WTC11 (cell line): ENCODE results near the gene RHOBTB1. TPM values are rescaled to one million over a fixed set of nuclear protein-coding genes. Genes with fewer than 3 reads are reported as not detected.
A peak's percentile ranks its signal among the peaks of the same experiment; 100 is the strongest.

Experiments used
- ATAC-seq: fragments of 200-7000 bp; cut with Tn5 transposase; 2 replicates; pipeline ENCODE4 v1.10.0; 2021; ENCODE audit warnings: mild to moderate bottlenecking, moderate library complexity
- CTCF ChIA-PET: fragments of 300-600 bp; sonication (Branson Sonifier 250); formaldehyde crosslinking; loops from one replicate; lab custom pipeline; 2021; ENCODE audit warnings: antibody characterized with exemption; lab: Charles Lee
- POLR2A ChIA-PET: fragments of 350-600 bp; sonication (Branson Sonifier 250); formaldehyde crosslinking; loops from one replicate; lab custom pipeline; 2021; ENCODE audit warnings: antibody characterized with exemption; lab: Charles Lee
- DNase-seq: peaks from one replicate; pipeline ENCODE4 v3.0.0; 2021; ENCODE audit warnings: low spot score
- H3K27ac Mint-ChIP-seq: 2 replicates; pipeline ENCODE4 v1.8.0; 2021; ENCODE audit warnings: mixed read lengths
- H3K27me3 Mint-ChIP-seq: 2 replicates; pipeline ENCODE4 v1.8.0; 2021; ENCODE audit warnings: low read depth, mild to moderate bottlenecking, moderate library complexity, mixed read lengths
- H3K36me3 Mint-ChIP-seq: 2 replicates; pipeline ENCODE4 v1.8.0; 2021; ENCODE audit warnings: mixed read lengths
- H3K4me1 Mint-ChIP-seq: 2 replicates; pipeline ENCODE4 v1.8.0; 2022; ENCODE audit warnings: mixed read lengths
- H3K4me3 Mint-ChIP-seq: 2 replicates; pipeline ENCODE4 v1.8.0; 2021; ENCODE audit warnings: mild to moderate bottlenecking, moderate library complexity, mixed read lengths
- H3K9me3 Mint-ChIP-seq: 2 replicates; pipeline ENCODE4 v1.8.0; 2021; ENCODE audit warnings: mixed read lengths
- ELF4 ChIP-seq: sonication (generic); formaldehyde crosslinking; IDR thresholded peaks from 2 replicates; pipeline ENCODE4 v1.8.1; 2022; ENCODE audit warnings: low read depth, mild to moderate bottlenecking, moderate library complexity, missing genetic modification reagents
- GRHL2 ChIP-seq: fragments of 250-450 bp; sonication (Bioruptor Pico); IDR thresholded peaks from 2 replicates; pipeline ENCODE4 v1.8.0; 2022; ENCODE audit warnings: mild to moderate bottlenecking, moderate library complexity; ENCODE audit not compliant: insufficient replicate concordance, severe bottlenecking
- KAT7 ChIP-seq: sonication (generic); formaldehyde crosslinking; IDR thresholded peaks from 2 replicates; pipeline ENCODE4 v1.8.1; 2023; ENCODE audit warnings: missing genetic modification reagents, mild to moderate bottlenecking, borderline replicate concordance
- MXD4 ChIP-seq: fragments of 250-450 bp; sonication (Bioruptor Pico); IDR thresholded peaks from 2 replicates; pipeline ENCODE4 v1.8.0; 2021; ENCODE audit warnings: mild to moderate bottlenecking, moderate library complexity, borderline replicate concordance
- NFATC4 ChIP-seq: fragments of 250-450 bp; sonication (Bioruptor Pico); IDR thresholded peaks from 2 replicates; pipeline ENCODE4 v1.9.0; 2021; ENCODE audit warnings: mild to moderate bottlenecking
- RELA ChIP-seq: sonication (generic); formaldehyde crosslinking; IDR thresholded peaks from 2 replicates; pipeline ENCODE4 v1.8.1; 2022; ENCODE audit warnings: missing genetic modification reagents, mild to moderate bottlenecking, borderline replicate concordance
- RORB ChIP-seq: fragments of 250-450 bp; sonication (Bioruptor Pico); IDR thresholded peaks from 2 replicates; pipeline ENCODE4 v1.9.0; 2021; ENCODE audit warnings: mild to moderate bottlenecking
- SMAD4 ChIP-seq: sonication (generic); formaldehyde crosslinking; IDR thresholded peaks from 2 replicates; pipeline ENCODE4 v1.8.0; 2022; ENCODE audit warnings: mild to moderate bottlenecking, missing genetic modification reagents
- ZNF232 ChIP-seq: sonication (generic); formaldehyde crosslinking; IDR thresholded peaks from 2 replicates; pipeline ENCODE4 v1.8.0; 2022; ENCODE audit warnings: mild to moderate bottlenecking, missing genetic modification reagents
- ZNF396 ChIP-seq: fragments of 250-450 bp; sonication (Bioruptor Pico); IDR thresholded peaks from 2 replicates; pipeline ENCODE4 v1.8.0; 2021; ENCODE audit warnings: mild to moderate bottlenecking, moderate library complexity, borderline replicate concordance
- total RNA-seq: library from RNA; stranded (reverse); gene quantifications from 3 replicates; pipeline ENCODE4 v1.2.3, GENCODE V29; 2021
- TF ChIP-seq, protein P1 (sequence below): sonication (generic); formaldehyde crosslinking; IDR thresholded peaks from 2 replicates; pipeline ENCODE4 v1.8.0; 2023; ENCODE audit warnings: mild to moderate bottlenecking, missing genetic modification reagents
- TF ChIP-seq, protein P2 (sequence below): sonication (generic); formaldehyde crosslinking; IDR thresholded peaks from 2 replicates; pipeline ENCODE4 v1.8.0; 2022; ENCODE audit warnings: mild to moderate bottlenecking, missing genetic modification reagents
- TF ChIP-seq, protein P3 (sequence below): fragments of 250-450 bp; sonication (Bioruptor Pico); IDR thresholded peaks from 2 replicates; pipeline ENCODE4 v1.9.0; 2021; ENCODE audit warnings: mild to moderate bottlenecking
- TF ChIP-seq, protein P4 (sequence below): fragments of 200-600 bp; IDR thresholded peaks from 2 replicates; pipeline ENCODE4 v1.8.0; 2022; ENCODE audit warnings: antibody characterized with exemption
- TF ChIP-seq, protein P5 (sequence below): sonication (generic); formaldehyde crosslinking; IDR thresholded peaks from 2 replicates; pipeline ENCODE4 v1.8.0; 2022; ENCODE audit warnings: mild to moderate bottlenecking, missing genetic modification reagents
- TF ChIP-seq, protein P6 (sequence below): fragments of 250-450 bp; sonication (Bioruptor Pico); IDR thresholded peaks from 2 replicates; pipeline ENCODE4 v1.9.0; 2021; ENCODE audit warnings: mild to moderate bottlenecking

The RHOBTB1 gene
- total RNA-seq, 1 experiment from 2014 or later: 6.9 TPM

DNA sequence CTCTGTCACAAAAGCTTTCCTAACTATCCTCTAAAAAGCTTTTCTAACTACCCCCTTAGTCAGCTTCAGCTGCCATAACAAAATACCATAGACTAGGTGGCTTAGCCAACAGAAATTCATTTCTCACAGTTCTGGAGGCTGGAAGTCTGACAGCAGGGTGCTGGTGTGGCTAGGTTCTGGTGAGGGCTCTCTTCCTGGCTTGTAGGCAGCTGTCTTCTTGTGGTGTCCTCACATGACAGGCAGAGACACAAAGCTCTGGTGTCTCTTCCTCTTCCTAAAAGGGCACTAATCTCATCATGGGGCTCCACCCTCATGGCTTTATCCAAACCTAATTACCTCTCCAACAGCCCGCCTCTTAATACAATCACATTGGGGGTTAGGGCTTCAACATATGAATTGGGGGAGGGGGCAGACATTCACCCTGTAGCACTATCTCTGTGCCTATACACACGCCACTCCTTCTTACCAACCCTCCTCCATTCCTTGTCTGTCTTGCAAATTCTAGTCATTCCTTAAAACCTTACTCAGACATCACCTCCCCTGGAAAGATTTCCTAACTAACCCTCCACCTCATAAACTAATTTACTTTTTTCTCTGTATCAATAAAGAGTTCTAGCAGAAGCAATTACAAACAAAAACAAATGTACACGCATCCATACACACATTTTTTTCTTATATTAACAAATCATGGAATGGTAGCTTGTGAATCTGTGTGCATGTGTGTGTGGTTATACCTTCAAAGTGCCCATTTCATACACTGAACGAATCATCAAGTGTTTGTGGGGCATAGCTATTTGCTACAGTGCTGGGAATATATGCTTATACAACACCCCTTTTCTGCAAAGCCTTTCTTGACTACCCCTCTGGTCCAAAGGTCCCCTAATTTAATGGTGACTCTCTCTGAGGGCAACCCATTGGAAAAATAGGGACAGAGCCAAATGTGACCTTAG, 26.4 kb downstream of the RHOBTB1 start (continued):
- TF ChIP-seq, protein P1, sequence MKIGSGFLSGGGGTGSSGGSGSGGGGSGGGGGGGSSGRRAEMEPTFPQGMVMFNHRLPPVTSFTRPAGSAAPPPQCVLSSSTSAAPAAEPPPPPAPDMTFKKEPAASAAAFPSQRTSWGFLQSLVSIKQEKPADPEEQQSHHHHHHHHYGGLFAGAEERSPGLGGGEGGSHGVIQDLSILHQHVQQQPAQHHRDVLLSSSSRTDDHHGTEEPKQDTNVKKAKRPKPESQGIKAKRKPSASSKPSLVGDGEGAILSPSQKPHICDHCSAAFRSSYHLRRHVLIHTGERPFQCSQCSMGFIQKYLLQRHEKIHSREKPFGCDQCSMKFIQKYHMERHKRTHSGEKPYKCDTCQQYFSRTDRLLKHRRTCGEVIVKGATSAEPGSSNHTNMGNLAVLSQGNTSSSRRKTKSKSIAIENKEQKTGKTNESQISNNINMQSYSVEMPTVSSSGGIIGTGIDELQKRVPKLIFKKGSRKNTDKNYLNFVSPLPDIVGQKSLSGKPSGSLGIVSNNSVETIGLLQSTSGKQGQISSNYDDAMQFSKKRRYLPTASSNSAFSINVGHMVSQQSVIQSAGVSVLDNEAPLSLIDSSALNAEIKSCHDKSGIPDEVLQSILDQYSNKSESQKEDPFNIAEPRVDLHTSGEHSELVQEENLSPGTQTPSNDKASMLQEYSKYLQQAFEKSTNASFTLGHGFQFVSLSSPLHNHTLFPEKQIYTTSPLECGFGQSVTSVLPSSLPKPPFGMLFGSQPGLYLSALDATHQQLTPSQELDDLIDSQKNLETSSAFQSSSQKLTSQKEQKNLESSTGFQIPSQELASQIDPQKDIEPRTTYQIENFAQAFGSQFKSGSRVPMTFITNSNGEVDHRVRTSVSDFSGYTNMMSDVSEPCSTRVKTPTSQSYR (CRISPR knock-in tag): no peak
- no peak for TF ChIP-seq GRHL2 (CRISPR knock-in tag)

DNA sequence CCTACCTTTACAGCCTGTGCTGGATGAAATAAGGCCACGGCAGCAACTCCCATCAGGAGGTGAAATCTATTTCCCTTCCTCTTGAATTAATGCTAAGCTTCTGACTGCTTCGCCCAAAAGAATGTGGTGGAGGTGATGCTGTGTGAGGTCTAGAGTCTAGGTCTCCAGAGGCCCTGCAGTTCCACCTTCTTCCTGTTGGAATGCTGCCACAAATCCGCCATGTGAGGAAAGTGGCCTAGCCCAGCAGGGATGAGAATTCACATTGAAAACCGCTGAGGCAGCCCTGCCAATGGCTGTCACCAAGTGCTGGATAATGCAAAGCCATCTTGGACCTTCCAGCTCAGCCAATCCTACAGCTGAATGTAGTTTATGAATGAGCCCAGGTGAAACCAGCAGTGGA, 28.0 kb downstream of the RHOBTB1 start:
- ChIA-PET POLR2A (no interaction called here), CTCF (interaction anchor here (1.0 kb wide), 1 partner anchor 80 kb away, joined by 3 read pairs; no protein-coding TSS in a partner anchor)
- peak; percentile 27 for DNase-seq
- peak; percentile 86 for ATAC-seq
- TF ChIP-seq NFATC4: no peak
- TF ChIP-seq, protein P2, sequence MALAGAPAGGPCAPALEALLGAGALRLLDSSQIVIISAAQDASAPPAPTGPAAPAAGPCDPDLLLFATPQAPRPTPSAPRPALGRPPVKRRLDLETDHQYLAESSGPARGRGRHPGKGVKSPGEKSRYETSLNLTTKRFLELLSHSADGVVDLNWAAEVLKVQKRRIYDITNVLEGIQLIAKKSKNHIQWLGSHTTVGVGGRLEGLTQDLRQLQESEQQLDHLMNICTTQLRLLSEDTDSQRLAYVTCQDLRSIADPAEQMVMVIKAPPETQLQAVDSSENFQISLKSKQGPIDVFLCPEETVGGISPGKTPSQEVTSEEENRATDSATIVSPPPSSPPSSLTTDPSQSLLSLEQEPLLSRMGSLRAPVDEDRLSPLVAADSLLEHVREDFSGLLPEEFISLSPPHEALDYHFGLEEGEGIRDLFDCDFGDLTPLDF (CRISPR knock-in tag): no peak
- no peak for TF ChIP-seq ELF4 (CRISPR knock-in tag)
- no peak for TF ChIP-seq RELA (CRISPR knock-in tag)
- TF ChIP-seq, protein P3, sequence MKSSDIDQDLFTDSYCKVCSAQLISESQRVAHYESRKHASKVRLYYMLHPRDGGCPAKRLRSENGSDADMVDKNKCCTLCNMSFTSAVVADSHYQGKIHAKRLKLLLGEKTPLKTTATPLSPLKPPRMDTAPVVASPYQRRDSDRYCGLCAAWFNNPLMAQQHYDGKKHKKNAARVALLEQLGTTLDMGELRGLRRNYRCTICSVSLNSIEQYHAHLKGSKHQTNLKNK: no peak
- no peak for TF ChIP-seq ZNF232 (CRISPR knock-in tag)
- TF ChIP-seq RORB: no peak
- TF ChIP-seq, protein P4, sequence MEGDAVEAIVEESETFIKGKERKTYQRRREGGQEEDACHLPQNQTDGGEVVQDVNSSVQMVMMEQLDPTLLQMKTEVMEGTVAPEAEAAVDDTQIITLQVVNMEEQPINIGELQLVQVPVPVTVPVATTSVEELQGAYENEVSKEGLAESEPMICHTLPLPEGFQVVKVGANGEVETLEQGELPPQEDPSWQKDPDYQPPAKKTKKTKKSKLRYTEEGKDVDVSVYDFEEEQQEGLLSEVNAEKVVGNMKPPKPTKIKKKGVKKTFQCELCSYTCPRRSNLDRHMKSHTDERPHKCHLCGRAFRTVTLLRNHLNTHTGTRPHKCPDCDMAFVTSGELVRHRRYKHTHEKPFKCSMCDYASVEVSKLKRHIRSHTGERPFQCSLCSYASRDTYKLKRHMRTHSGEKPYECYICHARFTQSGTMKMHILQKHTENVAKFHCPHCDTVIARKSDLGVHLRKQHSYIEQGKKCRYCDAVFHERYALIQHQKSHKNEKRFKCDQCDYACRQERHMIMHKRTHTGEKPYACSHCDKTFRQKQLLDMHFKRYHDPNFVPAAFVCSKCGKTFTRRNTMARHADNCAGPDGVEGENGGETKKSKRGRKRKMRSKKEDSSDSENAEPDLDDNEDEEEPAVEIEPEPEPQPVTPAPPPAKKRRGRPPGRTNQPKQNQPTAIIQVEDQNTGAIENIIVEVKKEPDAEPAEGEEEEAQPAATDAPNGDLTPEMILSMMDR: 0 out of 2 replicates have a peak, but pooled peaks have one; percentile 21
- no peak overlapping the region for H3K4me3 Mint-ChIP-seq
- H3K27me3 Mint-ChIP-seq: no peaks in the 10 kb centered on the region
- H3K9me3 Mint-ChIP-seq: no peaks in the 10 kb centered on the region; the same call in 1 of the 2 replicates
- H3K36me3 Mint-ChIP-seq: no peaks in the 10 kb centered on the region; the same call in 1 of the 2 replicates
- H3K27ac Mint-ChIP-seq: no peak overlapping the region
- peaks cover 7% of the 10 kb centered on the region for H3K4me1 Mint-ChIP-seq

DNA sequence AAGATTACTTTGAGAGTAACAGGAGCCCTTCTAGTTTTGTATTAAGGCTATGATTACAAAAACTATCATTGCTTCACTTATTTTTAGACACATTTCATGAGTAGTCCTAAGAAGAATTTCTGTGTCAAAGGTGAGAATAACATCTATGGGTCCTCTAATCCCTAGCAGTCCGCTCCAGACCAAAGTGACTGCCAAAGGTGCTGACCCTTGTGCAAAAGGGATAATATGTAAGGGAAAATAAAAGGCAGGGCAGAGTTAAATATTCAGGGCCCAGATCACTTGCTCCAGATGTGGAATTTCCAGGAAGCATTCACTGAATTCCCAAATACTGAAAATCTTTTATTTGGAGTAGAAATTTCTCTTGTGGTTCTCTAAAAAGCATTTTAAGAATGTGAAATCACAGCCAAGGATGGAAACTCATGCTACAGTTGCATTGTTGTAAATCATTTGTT, 29.3 kb downstream of the RHOBTB1 start:
- Mint-ChIP-seq H3K4me3 (no peak overlapping the region), H3K27ac (no peak overlapping the region), H3K4me1 (peaks cover 7% of the 10 kb centered on the region), H3K27me3 (no peaks in the 10 kb centered on the region), H3K36me3 (no peaks in the 10 kb centered on the region; the same call in 1 of the 2 replicates), H3K9me3 (no peaks in the 10 kb centered on the region; the same call in 1 of the 2 replicates)
- DNase-seq: no peak
- ChIA-PET POLR2A (no interaction called here), CTCF (no interaction called here)
- no peak for ATAC-seq
- TF ChIP-seq, protein P5, sequence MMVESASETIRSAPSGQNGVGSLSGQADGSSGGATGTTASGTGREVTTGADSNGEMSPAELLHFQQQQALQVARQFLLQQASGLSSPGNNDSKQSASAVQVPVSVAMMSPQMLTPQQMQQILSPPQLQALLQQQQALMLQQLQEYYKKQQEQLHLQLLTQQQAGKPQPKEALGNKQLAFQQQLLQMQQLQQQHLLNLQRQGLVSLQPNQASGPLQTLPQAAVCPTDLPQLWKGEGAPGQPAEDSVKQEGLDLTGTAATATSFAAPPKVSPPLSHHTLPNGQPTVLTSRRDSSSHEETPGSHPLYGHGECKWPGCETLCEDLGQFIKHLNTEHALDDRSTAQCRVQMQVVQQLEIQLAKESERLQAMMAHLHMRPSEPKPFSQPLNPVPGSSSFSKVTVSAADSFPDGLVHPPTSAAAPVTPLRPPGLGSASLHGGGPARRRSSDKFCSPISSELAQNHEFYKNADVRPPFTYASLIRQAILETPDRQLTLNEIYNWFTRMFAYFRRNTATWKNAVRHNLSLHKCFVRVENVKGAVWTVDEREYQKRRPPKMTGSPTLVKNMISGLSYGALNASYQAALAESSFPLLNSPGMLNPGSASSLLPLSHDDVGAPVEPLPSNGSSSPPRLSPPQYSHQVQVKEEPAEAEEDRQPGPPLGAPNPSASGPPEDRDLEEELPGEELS (CRISPR knock-in tag): no peak
- TF ChIP-seq, protein P6, sequence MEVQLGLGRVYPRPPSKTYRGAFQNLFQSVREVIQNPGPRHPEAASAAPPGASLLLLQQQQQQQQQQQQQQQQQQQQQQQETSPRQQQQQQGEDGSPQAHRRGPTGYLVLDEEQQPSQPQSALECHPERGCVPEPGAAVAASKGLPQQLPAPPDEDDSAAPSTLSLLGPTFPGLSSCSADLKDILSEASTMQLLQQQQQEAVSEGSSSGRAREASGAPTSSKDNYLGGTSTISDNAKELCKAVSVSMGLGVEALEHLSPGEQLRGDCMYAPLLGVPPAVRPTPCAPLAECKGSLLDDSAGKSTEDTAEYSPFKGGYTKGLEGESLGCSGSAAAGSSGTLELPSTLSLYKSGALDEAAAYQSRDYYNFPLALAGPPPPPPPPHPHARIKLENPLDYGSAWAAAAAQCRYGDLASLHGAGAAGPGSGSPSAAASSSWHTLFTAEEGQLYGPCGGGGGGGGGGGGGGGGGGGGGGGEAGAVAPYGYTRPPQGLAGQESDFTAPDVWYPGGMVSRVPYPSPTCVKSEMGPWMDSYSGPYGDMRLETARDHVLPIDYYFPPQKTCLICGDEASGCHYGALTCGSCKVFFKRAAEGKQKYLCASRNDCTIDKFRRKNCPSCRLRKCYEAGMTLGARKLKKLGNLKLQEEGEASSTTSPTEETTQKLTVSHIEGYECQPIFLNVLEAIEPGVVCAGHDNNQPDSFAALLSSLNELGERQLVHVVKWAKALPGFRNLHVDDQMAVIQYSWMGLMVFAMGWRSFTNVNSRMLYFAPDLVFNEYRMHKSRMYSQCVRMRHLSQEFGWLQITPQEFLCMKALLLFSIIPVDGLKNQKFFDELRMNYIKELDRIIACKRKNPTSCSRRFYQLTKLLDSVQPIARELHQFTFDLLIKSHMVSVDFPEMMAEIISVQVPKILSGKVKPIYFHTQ (CRISPR knock-in tag): no peak
- TF ChIP-seq ZNF232 (CRISPR knock-in tag) (no peak), ZNF396 (CRISPR knock-in tag) (no peak), GRHL2 (CRISPR knock-in tag) (no peak), MXD4 (CRISPR knock-in tag) (no peak), KAT7 (CRISPR knock-in tag) (no peak), SMAD4 (no peak)
- TF ChIP-seq, protein P1 (CRISPR knock-in tag): no peak
